Activated naive CD8-positive, alpha-beta T cell treated with anti-CD3 and anti-CD28 coated beads, Interleukin-2, amount 50 U/mL, for 24 hours (primary cell): Measurements from ENCODE around the gene TIMM23.

Experiments
- ATAC-seq: fragments of 150-1000 bp; cut with Tn5 transposase; one replicate; pipeline ENCODE4 v1.10.0; 2021
- DNase-seq: peaks from one replicate; pipeline ENCODE4 v3.0.0; 2021
- H3K27ac Mint-ChIP-seq: one replicate; pipeline ENCODE4 v1.8.0; 2021; ENCODE audit warnings: mild to moderate bottlenecking, mixed read lengths
- H3K27me3 Mint-ChIP-seq: one replicate; pipeline ENCODE4 v1.8.0; 2021; ENCODE audit warnings: mixed read lengths
- H3K36me3 Mint-ChIP-seq: one replicate; pipeline ENCODE4 v1.8.0; 2021; ENCODE audit warnings: low read depth, mixed read lengths
- H3K4me1 Mint-ChIP-seq: one replicate; pipeline ENCODE4 v1.8.0; 2021; ENCODE audit warnings: mixed read lengths
- H3K4me3 Mint-ChIP-seq: one replicate; pipeline ENCODE4 v1.8.0; 2021; ENCODE audit warnings: mild to moderate bottlenecking, moderate library complexity, mixed read lengths
- H3K9me3 Mint-ChIP-seq: one replicate; pipeline ENCODE4 v1.8.0; 2021; ENCODE audit warnings: mixed read lengths

Gene TIMM23

DNA sequence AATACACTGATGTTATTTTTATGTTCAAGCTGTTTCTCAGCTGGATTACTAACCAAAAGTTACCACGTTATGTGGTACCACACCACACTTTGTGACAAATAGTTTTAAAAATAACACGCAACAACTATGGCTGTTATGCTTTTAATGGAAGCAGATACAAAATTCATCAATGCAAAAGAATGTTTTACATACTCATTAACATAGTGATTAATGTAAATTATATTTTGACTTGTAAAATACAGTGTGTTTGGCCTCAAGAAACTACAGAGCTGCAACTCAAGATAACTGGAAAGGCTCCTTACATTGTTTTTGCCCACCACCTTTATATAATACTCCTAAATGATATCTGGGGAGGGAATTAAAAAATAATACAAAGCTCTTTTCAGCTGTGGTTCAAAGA is 32.7 kb downstream of the TIMM23 start:
- H3K27ac Mint-ChIP-seq, result no peak overlapping the region
- peaks cover 3% of the 10 kb centered on the region for H3K4me1 Mint-ChIP-seq
- H3K9me3 Mint-ChIP-seq, result no peaks in the 10 kb centered on the region
- H3K4me3 Mint-ChIP-seq, result no peak overlapping the region
- no peak for DNase-seq
- H3K36me3 Mint-ChIP-seq, result peaks cover 55% of the 10 kb centered on the region
- no peaks in the 10 kb centered on the region for H3K27me3 Mint-ChIP-seq
- ATAC-seq, result no peak

DNA sequence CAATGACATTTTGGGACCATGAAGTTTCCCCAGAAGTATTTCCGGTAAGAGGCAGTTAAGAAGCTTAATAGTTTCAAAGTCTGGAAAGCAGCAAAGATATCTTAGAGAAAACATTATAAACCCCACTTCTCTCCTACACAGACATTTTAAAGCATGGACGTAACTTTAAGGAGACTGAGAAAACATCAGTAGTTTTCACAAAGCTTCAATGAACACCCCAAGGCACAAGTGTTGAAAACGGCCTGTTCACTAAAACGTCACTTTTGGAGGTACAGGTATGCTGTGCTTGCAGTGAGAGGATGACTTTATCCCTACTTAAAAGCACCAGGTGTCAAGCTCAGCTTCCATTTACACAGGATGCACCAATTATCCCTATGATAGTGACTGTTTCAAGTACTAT is 33.1 kb downstream of the TIMM23 start:
- no peaks in the 10 kb centered on the region for H3K27me3 Mint-ChIP-seq
- ATAC-seq, result no peak

DNA sequence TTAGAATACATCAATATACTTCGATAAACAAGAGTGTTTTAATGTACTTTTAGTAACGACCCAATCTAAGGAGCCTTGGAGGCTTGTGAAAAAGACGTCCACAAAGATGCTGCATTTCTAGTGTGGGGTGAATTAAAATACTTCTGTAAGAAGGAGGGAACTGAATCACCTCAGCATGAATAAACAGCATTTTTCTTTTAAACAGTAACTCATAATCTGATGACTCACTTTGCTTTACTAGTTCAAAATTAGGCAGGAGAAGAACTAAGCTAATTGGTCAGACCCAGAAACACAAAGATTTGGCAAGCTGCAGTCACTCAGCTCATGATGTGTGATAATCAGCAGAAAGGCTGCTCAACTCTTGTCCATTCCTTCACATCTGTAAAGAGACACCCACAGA is 33.9 kb downstream of the TIMM23 start:
- DNase-seq (no peak), ATAC-seq (no peak)
- Mint-ChIP-seq H3K4me3 (no peak overlapping the region), H3K4me1 (peaks cover 3% of the 10 kb centered on the region), H3K27ac (peak overlapping the region; percentile 64), H3K9me3 (no peaks in the 10 kb centered on the region), H3K36me3 (peaks cover 59% of the 10 kb centered on the region), H3K27me3 (no peaks in the 10 kb centered on the region)

More for the DNA sequence above, 33.1 kb downstream of the TIMM23 start:
- Mint-ChIP-seq H3K4me1 (peaks cover 3% of the 10 kb centered on the region), H3K36me3 (peaks cover 55% of the 10 kb centered on the region), H3K9me3 (no peaks in the 10 kb centered on the region), H3K4me3 (no peak overlapping the region), H3K27ac (no peak overlapping the region)
- no peak for DNase-seq

DNA sequence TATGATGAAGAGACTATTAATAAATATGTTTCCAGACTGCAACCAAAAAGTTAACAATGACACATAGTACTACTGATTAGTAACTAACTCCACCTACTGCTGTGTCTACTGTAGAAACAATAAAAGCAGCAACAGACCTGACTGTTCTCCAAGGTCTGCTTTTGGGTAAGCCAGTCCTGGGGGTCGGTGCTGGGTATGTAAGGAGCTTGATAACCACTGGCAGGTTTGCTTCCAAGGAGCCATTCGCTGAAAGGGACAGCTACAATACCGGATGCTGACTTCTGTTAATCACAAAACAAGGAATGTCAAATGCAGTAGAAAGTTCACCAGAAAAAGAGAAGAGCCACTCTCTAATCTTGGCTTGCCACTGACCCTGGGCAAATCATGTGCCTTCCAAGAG is 40.5 kb downstream of the TIMM23 start:
- DNase-seq (no peak), ATAC-seq (no peak)
- Mint-ChIP-seq H3K4me3 (no peak overlapping the region), H3K9me3 (no peaks in the 10 kb centered on the region), H3K27ac (no peak overlapping the region), H3K27me3 (no peaks in the 10 kb centered on the region), H3K36me3 (peaks cover 60% of the 10 kb centered on the region), H3K4me1 (peaks cover 12% of the 10 kb centered on the region)

DNA sequence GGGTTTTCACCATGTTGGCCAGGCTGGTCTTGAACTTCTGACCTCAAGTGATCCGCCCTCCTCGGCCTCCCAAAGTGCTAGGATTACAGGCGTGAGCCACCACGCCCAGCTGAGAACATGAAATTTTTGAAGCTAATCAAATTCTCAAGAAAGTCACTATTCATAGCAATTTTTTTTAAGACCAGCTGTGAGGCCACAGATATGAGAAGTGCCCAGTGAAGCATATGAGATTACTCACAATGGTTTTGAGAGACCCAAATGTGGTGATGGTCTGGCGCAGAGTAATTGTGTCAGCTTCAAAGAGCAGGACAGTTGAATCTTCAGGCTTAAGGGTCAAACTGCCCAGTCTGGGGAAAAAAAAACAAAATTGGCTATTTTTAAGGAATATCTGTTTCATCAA is 41.9 kb downstream of the TIMM23 start:
- peaks cover 51% of the 10 kb centered on the region for H3K36me3 Mint-ChIP-seq
- no peak overlapping the region for H3K4me3 Mint-ChIP-seq
- no peaks in the 10 kb centered on the region for H3K27me3 Mint-ChIP-seq
- DNase-seq (no peak), ATAC-seq (no peak)
- H3K4me1 Mint-ChIP-seq, result peaks cover 25% of the 10 kb centered on the region
- H3K9me3 Mint-ChIP-seq, result no peaks in the 10 kb centered on the region
- peak overlapping the region; percentile 9 for H3K27ac Mint-ChIP-seq

DNA sequence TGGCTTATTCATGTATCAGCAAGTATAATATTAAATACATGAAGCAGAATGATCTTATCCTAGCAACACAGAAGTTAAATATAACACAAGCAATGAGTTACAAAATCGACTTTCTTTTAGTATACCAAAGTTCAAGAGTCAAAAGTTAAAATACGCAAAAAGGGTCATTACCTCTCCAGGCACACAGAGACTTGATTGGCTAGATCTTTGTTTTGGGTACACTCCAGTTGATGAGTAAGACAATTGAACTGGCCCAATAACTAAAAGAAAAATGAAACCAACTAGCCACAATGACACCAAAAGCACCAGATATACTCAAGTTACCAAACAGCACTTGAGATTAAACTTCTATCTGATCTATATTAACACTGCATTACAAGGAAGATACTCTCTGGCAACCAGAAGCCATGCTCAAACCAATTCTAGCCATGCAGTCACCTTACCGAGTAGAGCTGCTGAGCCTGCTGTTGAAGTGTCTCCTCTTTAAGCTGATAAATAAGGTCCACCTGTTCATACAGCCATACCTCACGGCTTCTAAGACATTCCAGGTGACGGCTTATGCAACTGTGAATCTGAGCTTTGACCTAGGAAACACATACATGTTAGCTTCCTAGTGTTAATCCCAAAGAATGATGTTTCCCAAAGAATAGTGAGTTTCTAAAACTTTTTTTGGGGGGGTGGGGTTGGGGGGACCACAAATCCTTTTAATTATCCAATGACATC is 42.6 kb downstream of the TIMM23 start:
- DNase-seq, result no peak
- Mint-ChIP-seq H3K4me1 (peaks cover 32% of the 10 kb centered on the region), H3K27me3 (no peaks in the 10 kb centered on the region), H3K9me3 (no peaks in the 10 kb centered on the region), H3K36me3 (peaks cover 44% of the 10 kb centered on the region), H3K27ac (peak overlapping the region; percentile 9), H3K4me3 (no peak overlapping the region)
- ATAC-seq, result no peak

DNA sequence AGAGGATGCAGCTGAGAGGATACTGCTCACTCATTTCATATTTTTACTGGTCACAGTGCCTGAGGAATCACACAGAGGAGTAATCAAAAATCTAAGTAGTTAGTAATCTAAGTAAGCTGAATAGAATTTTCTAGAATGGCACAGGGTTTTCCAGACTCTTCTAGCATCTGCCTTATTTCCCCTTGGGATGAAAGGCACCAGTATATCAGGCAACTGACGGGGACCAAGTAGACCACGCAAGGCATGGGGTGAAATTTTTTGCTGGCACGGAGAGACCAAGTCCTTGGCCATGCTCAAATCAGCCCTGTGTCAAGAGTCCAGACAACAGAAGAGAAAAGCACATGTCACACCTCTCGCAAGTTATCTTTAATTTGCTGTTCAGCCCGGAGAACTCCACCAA is 43.9 kb downstream of the TIMM23 start:
- peaks cover 35% of the 10 kb centered on the region for H3K36me3 Mint-ChIP-seq
- no peaks in the 10 kb centered on the region for H3K9me3 Mint-ChIP-seq
- peak overlapping the region; percentile 39 for H3K27ac Mint-ChIP-seq
- ATAC-seq, result no peak
- no peaks in the 10 kb centered on the region for H3K27me3 Mint-ChIP-seq
- no peak overlapping the region for H3K4me3 Mint-ChIP-seq
- DNase-seq, result no peak
- H3K4me1 Mint-ChIP-seq, result peaks cover 45% of the 10 kb centered on the region

DNA sequence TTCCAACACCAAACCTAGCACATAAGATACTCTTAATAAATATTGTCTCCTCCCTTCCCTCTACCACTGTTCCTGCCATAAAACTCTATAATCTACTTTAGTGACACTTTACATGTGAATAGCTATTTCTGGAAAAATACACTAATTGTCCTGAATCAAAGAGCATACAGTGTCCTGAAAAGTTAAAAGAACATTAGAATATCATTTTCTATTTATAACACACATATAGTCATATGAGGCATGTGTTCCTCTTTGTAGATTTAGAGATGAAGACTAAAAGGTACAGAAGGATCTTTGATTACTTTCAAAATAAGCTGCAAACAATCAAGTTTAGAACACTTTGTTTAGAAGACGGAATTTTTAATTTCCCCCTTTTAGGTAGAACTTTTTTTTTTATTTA is 44.5 kb downstream of the TIMM23 start:
- H3K4me1 Mint-ChIP-seq, result peaks cover 50% of the 10 kb centered on the region

DNA sequence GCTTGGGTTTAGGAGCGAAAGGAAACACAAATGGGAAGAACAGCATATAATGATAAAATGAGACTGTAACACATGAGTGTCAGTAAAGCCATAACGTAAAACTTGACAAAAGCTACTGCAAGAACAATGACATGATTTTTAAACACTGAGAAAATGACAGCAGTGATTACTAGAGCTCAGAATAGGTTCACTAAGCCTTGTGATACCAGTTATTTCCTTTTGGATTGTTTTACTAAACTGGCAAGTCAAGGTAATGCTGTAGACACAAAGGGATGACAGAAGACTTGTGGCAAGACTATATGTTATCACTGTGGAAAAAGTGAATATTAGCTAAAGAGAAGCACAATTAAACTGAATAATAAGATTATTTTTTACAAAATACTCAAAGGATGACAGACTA is 45.4 kb downstream of the TIMM23 start:
- DNase-seq, result no peak
- Mint-ChIP-seq H3K4me1 (peaks cover 59% of the 10 kb centered on the region), H3K36me3 (peaks cover 27% of the 10 kb centered on the region), H3K27ac (peak overlapping the region; percentile 67), H3K27me3 (no peaks in the 10 kb centered on the region), H3K9me3 (no peaks in the 10 kb centered on the region), H3K4me3 (no peak overlapping the region)
- ATAC-seq, result peak; percentile 40

More for the DNA sequence above, 44.5 kb downstream of the TIMM23 start:
- H3K36me3 Mint-ChIP-seq, result peaks cover 33% of the 10 kb centered on the region
- ATAC-seq, result no peak
- no peak for DNase-seq
- H3K27ac Mint-ChIP-seq, result peak overlapping the region; percentile 74
- H3K27me3 Mint-ChIP-seq, result no peaks in the 10 kb centered on the region
- H3K4me3 Mint-ChIP-seq, result no peak overlapping the region
- H3K9me3 Mint-ChIP-seq, result no peaks in the 10 kb centered on the region

DNA sequence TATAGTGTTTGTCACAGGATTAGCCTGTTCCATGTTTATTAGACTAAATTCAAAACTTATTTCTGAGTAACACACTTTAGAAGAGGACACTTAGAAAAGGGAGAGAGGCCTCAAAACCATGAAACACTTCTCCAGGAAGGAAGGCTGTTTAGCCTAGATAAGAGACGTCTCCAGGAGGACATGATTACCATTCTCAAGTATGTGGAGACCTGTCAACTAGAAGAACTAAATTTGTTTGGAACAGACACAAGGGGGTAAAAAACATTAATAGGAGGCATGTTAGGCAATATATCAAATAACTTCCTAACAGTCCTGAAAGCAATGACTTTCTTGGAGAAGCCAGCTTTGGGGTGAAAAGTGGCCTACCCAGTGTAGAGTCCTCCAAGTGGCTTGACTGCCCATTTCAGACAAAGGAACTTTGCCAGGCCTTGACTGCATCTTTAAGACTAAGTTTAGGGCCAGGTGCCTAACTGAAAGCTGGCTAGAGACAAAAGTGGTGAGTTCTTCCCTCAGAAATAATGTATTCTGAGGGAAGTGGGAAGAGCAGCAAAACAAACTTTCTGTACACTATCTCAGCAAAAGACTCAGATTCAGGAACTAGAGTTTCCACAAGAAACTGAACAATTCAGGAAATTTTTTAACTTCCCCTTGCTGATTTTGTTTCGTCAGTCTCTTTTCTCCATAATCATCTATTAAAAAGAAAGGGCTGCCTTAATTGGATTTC is 46.3 kb downstream of the TIMM23 start:
- Mint-ChIP-seq H3K36me3 (peaks cover 23% of the 10 kb centered on the region), H3K9me3 (no peaks in the 10 kb centered on the region), H3K4me3 (no peak overlapping the region), H3K4me1 (peaks cover 67% of the 10 kb centered on the region), H3K27ac (peak overlapping the region; percentile 67), H3K27me3 (no peaks in the 10 kb centered on the region)
- ATAC-seq (no peak), DNase-seq (no peak)

DNA sequence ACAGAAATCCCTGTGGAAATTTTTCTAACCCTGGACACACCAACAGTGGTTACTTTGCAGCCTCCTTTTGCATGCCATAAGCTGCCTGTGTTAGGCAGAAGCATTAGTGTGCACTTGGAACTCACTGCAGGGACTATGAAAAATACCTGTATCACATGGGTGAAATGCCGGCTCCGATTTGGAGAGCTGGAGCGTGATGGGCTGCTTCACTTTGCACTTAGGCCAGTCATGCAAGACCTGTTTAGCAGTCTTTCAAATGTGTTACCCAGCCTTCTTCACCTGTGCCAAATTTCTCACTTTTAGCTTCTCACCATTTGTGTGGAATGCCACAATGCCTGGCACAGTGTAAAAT is 46.9 kb downstream of the TIMM23 start:
- ATAC-seq (no peak), DNase-seq (no peak)
- no peaks in the 10 kb centered on the region for H3K27me3 Mint-ChIP-seq
- H3K27ac Mint-ChIP-seq, result peak overlapping the region; percentile 68
- H3K9me3 Mint-ChIP-seq, result no peaks in the 10 kb centered on the region
- H3K4me3 Mint-ChIP-seq, result no peak overlapping the region
- peaks cover 72% of the 10 kb centered on the region for H3K4me1 Mint-ChIP-seq
- H3K36me3 Mint-ChIP-seq, result peaks cover 22% of the 10 kb centered on the region

DNA sequence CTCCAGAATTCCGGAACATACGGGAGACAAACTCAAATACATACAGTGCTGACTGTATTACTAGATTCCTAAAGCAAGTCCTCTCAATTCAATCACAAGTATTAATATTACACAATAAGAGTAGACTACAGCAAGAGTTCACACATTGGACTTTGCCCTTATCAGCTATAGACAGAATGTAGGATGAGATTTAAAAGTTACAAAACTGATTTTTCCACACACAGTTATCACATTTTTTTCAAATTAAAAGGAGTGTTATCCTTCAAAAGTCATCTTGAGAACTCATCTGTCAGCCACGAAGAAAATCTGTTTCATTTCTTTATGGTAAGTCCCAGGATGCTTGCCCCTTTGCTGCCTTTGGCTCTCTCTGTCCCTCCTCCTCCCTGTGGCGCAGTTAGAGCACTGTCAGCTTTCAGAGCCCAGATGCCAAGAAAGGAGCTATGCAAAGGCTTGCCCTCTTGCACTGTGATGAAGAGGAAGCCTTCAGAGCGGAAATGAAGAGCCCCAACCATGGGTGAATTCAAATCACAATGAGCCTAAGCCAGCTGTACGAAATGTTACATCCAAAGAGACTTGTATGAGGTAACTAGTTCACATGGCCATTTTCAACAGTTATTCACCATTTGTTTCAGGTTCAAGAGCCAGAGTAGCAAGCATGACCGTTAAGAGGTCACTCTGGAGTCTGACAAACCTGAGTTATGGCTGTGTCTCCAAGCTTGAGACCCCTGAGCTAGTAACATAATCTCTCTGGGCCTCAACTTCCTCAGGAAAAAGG is 47.5 kb downstream of the TIMM23 start:
- Mint-ChIP-seq H3K36me3 (peaks cover 16% of the 10 kb centered on the region), H3K4me1 (peaks cover 78% of the 10 kb centered on the region), H3K9me3 (no peaks in the 10 kb centered on the region), H3K4me3 (no peak overlapping the region), H3K27ac (peak overlapping the region; percentile 68), H3K27me3 (no peaks in the 10 kb centered on the region)
- DNase-seq (no peak), ATAC-seq (no peak)

DNA sequence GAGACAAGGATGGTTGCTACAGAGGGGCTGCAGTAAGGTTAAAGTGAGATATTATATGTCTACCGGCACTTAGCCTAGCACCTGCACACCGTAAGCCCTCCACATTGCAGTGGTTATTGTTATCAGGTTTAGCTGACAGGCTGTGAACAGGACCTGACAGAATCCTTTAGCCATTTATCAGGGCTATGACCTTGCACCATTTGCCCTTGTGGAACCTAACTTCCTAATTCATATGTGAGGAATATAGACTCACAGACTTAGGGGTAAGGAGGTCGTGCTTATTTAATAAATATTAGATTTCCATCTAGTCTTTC is 48.0 kb downstream of the TIMM23 start:
- Mint-ChIP-seq H3K4me1 (peaks cover 84% of the 10 kb centered on the region), H3K36me3 (peaks cover 13% of the 10 kb centered on the region), H3K4me3 (no peak overlapping the region), H3K27me3 (no peaks in the 10 kb centered on the region), H3K27ac (no peak overlapping the region), H3K9me3 (no peaks in the 10 kb centered on the region)
- ATAC-seq, result no peak
- no peak for DNase-seq

DNA sequence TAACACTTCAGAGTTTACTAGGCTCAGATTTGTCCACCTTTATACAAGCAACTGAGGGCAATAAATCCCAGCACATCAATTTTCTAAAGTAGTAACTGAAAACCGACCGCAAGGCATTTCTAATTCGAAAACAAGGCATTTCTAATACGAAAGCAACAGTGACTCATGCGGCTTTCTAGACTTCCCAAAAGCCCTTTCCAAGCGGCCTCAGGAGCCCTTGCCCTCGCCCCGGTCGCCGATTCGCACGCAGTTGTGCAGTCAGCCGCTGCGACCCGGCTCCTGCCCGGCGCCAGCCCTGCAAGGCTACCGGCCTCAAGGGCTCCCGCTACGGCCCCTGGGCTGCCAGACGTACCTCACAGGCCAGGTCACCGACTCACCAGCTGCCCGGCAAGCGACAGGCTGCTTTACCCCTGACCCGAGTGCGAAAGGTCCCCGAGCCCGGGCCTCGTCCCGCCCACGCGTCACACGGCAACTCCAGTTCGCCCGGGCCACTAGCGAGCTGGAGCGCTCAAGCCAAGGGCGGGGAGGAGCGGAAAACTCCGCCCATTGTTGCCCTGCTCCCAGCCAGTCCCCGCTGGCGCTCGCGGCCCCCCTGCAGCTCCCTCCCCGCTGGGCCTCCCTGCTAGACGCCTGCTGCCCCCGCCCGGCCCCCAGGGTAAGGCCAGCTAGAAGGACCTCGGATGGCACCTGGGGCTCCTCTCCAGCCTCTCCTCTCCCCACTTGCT is 50.9 kb downstream of the TIMM23 start:
- H3K27me3 Mint-ChIP-seq, result no peaks in the 10 kb centered on the region
- H3K4me3 Mint-ChIP-seq, result peak overlapping the region; percentile 79
- ATAC-seq (peak; percentile 97), DNase-seq (peak; percentile 87)
- H3K9me3 Mint-ChIP-seq, result no peaks in the 10 kb centered on the region
- peaks cover 94% of the 10 kb centered on the region for H3K4me1 Mint-ChIP-seq
- peak overlapping the region; percentile 69 for H3K27ac Mint-ChIP-seq
- H3K36me3 Mint-ChIP-seq, result peaks cover 10% of the 10 kb centered on the region
